ENCODE measurements around the gene SLFNL1.

The SLFNL1 gene

GRCh38 chr1:40977716-40978115 is 43.8 kb downstream of the SLFNL1 start:
- no peak overlapping the region for H3K4me3 ChIP-seq (ENCODE audit: low read length)
- H3K79me2 ChIP-seq (ENCODE audit: low read length): peaks cover 28% of the 10 kb centered on the region
- H3F3A ChIP-seq (ENCODE audit: insufficient read depth, low read length): 0 out of 2 replicates have a peak, but pooled peaks cover 6% of the 10 kb centered on the region
- H3K27ac ChIP-seq (ENCODE audit: low read length): no peak overlapping the region
- no peak for DNase-seq
- H4K20me1 ChIP-seq (ENCODE audit: insufficient read depth, low read length): peaks cover 14% of the 10 kb centered on the region; the same call in 1 of the 2 replicates
- TF ChIP-seq EZH2 (optimal IDR thresholded peaks at IDR 0.05; ENCODE audit: low read depth, low read length) (no peak), EZH2phosphoT487 (IDR thresholded peaks at IDR 0.05; ENCODE audit: low read length) (no peak), CTCF (IDR thresholded peaks at IDR 0.05; ENCODE audit: low read length) (no peak)
- H3K4me2 ChIP-seq (ENCODE audit: low read depth, low read length): no peak overlapping the region
- no peaks in the 10 kb centered on the region for H3K9me3 ChIP-seq (replicated peaks; ENCODE audit: insufficient read depth, low read length)
- H3K9ac ChIP-seq (ENCODE audit: low read length): no peak overlapping the region
- H3K4me1 ChIP-seq (ENCODE audit: low read length): peaks cover 14% of the 10 kb centered on the region
- no peaks in the 10 kb centered on the region for H3K27me3 ChIP-seq (replicated peaks; ENCODE audit: insufficient read depth, low read length)
- no peaks in the 10 kb centered on the region for H3K36me3 ChIP-seq (replicated peaks; ENCODE audit: insufficient read depth, low read length)
- no peak overlapping the region for H2AFZ ChIP-seq (ENCODE audit: low read length)
- no peaks in the 10 kb centered on the region for H3K9me2 ChIP-seq (replicated peaks; ENCODE audit: insufficient read depth, low read length)

- no peak for DNase-seq
- TF ChIP-seq CTCF (IDR thresholded peaks at IDR 0.05; ENCODE audit: low read length) (no peak), EZH2 (optimal IDR thresholded peaks at IDR 0.05; ENCODE audit: low read depth, low read length) (no peak), EZH2phosphoT487 (IDR thresholded peaks at IDR 0.05; ENCODE audit: low read length) (no peak)
- 0 out of 2 replicates have a peak, but pooled peaks cover 6% of the 10 kb centered on the region for H3F3A ChIP-seq (ENCODE audit: insufficient read depth, low read length)
- H3K9me2 ChIP-seq (replicated peaks; ENCODE audit: insufficient read depth, low read length): no peaks in the 10 kb centered on the region
- no peak overlapping the region for H2AFZ ChIP-seq (ENCODE audit: low read length)
- peaks cover 22% of the 10 kb centered on the region for H3K79me2 ChIP-seq (ENCODE audit: low read length)
- peaks cover 14% of the 10 kb centered on the region for H3K4me1 ChIP-seq (ENCODE audit: low read length)
- no peaks in the 10 kb centered on the region for H3K36me3 ChIP-seq (replicated peaks; ENCODE audit: insufficient read depth, low read length)
- no peak overlapping the region for H3K27ac ChIP-seq (ENCODE audit: low read length)
- H3K27me3 ChIP-seq (replicated peaks; ENCODE audit: insufficient read depth, low read length): no peaks in the 10 kb centered on the region
- no peak overlapping the region for H3K9ac ChIP-seq (ENCODE audit: low read length)
- H3K4me2 ChIP-seq (ENCODE audit: low read depth, low read length): no peak overlapping the region
- H4K20me1 ChIP-seq (ENCODE audit: insufficient read depth, low read length): peaks cover 8% of the 10 kb centered on the region; the same call in 1 of the 2 replicates
- no peaks in the 10 kb centered on the region for H3K9me3 ChIP-seq (replicated peaks; ENCODE audit: insufficient read depth, low read length)
- no peak overlapping the region for H3K4me3 ChIP-seq (ENCODE audit: low read length)
Observed at GRCh38 chr1:40976952-40977690, 44.4 kb downstream of the SLFNL1 start.

GRCh38 chr1:40974945-40975344 is 46.6 kb downstream of the SLFNL1 start:
- 0 out of 2 replicates have a peak, but pooled peaks cover under 1% of the 10 kb centered on the region for H3K79me2 ChIP-seq (ENCODE audit: low read length)
- no peaks in the 10 kb centered on the region for H3K36me3 ChIP-seq (replicated peaks; ENCODE audit: insufficient read depth, low read length)
- no peak overlapping the region for H3K4me3 ChIP-seq (ENCODE audit: low read length)
- no peak for DNase-seq
- H2AFZ ChIP-seq (ENCODE audit: low read length): no peak overlapping the region
- H3K9me3 ChIP-seq (replicated peaks; ENCODE audit: insufficient read depth, low read length): no peaks in the 10 kb centered on the region
- no peaks in the 10 kb centered on the region for H3K27me3 ChIP-seq (replicated peaks; ENCODE audit: insufficient read depth, low read length)
- no peaks in the 10 kb centered on the region for H3K9me2 ChIP-seq (replicated peaks; ENCODE audit: insufficient read depth, low read length)
- no peak overlapping the region for H3K9ac ChIP-seq (ENCODE audit: low read length)
- H4K20me1 ChIP-seq (ENCODE audit: insufficient read depth, low read length): no peaks in the 10 kb centered on the region
- no peak for TF ChIP-seq EZH2 (optimal IDR thresholded peaks at IDR 0.05; ENCODE audit: low read depth, low read length)
- TF ChIP-seq EZH2phosphoT487 (IDR thresholded peaks at IDR 0.05; ENCODE audit: low read length): no peak
- TF ChIP-seq CTCF (IDR thresholded peaks at IDR 0.05; ENCODE audit: low read length): no peak
- no peak overlapping the region for H3K4me2 ChIP-seq (ENCODE audit: low read depth, low read length)
- peaks cover 5% of the 10 kb centered on the region for H3K4me1 ChIP-seq (ENCODE audit: low read length)
- H3F3A ChIP-seq (ENCODE audit: insufficient read depth, low read length): no peaks in the 10 kb centered on the region
- H3K27ac ChIP-seq (ENCODE audit: low read length): no peak overlapping the region
